COLO829 (cell line): ENCODE measurements around the gene UBE2O.

ENCODE experiments used
- DNase-seq: peaks from one replicate; pipeline ENCODE4 v3.0.0; 2012; ENCODE audit warnings: low spot score

Gene UBE2O

GRCh38 chr17:76388966-76389888 lies 63.7 kb downstream of the UBE2O start:
- DNase-seq: no peak

DNA sequence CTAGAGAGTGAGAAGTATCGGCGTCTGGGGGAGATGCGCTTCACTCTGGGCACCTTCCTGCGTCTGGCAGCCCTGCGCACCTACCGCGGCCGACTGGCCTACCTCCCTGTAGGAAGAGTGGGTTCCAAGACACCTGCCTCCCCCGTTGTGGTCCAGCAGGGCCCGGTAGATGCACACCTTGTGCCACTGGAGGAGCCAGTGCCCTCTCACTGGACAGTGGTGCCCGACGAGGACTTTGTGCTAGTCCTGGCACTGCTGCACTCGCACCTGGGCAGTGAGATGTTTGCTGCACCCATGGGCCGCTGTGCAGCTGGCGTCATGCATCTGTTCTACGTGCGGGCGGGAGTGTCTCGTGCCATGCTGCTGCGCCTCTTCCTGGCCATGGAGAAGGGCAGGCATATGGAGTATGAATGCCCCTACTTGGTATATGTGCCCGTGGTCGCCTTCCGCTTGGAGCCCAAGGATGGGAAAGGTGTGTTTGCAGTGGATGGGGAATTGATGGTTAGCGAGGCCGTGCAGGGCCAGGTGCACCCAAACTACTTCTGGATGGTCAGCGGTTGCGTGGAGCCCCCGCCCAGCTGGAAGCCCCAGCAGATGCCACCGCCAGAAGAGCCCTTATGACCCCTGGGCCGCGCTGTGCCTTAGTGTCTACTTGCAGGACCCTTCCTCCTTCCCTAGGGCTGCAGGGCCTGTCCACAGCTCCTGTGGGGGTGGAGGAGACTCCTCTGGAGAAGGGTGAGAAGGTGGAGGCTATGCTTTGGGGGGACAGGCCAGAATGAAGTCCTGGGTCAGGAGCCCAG lies 65.8 kb downstream of the UBE2O start:
- DNase-seq: no peak

DNA sequence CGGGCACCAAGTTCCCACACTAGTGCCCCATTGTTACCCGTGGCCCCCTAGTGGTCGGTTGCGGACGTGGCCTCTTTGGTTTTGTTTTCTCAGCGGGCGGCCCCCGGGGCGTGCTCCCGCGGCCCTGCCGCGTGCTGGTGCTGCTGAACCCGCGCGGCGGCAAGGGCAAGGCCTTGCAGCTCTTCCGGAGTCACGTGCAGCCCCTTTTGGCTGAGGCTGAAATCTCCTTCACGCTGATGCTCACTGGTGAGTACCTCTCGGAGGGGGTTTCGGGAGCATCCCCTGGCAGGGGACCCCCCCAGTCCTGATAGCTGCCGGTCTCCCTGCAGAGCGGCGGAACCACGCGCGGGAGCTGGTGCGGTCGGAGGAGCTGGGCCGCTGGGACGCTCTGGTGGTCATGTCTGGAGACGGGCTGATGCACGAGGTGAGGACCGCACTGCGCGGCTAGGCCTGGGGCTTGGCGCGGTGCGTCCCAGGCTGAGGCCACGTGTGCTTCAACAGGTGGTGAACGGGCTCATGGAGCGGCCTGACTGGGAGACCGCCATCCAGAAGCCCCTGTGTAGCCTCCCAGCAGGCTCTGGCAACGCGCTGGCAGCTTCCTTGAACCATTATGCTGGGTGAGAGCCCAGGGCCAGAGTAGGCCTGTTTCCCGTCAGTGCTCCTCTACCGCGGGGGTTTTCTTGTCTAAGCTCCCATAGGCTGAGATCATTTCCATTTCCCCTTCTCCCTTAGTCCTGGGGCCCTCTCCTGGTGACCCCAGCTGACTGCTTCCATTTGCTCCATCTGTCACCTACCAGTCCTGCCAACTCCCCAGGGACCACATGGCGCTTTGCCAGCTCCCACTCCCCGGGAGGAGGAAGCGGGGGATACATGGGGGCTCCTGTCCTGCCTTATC lies 66.8 kb downstream of the UBE2O start:
- peak; percentile 82 for DNase-seq

DNA sequence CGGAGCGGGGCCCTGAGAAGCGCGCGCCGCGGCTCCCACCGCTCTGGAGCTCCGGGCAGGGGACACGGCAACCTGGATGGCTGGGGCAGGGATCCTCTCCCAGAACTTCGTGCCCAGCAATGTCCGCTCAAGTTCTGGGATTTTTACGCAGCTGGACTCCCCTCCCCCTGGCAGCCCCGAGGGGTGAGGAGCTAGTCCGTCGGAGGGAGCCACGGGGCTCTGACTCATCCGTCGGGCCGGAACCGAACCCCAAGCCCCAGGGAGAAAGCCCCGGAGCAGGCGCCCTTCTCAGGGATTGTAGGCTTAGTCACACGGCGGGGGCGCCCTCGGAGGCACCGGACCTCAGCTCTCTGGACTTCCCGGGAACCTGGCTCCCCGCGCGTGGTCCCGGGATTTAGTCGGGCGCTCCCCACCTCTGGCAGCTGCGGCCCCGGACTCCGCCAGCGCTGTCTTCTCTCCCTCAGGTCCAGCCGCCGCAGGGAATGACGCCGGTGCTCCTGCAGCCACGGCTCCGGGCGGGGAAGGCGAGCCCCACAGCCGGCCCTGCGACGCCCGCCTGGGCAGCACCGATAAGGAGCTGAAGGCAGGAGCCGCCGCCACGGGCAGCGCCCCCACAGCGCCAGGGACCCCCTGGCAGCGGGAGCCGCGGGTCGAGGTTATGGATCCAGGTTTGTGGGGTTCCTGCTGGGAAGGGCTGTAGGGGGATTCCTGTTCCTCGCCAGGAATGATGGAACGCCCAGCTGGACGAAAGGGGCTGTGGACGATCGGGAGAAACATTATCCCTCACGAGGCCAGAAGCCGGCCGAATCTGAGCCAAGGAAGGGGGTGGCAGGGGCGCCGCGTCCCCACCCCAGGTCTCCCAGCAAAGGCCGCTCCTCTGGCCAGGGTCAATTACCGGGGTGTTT lies 67.7 kb downstream of the UBE2O start:
- no peak for DNase-seq

- peak; percentile 80 for DNase-seq
Observed at GRCh38 chr17:76384222-76384986, 68.5 kb downstream of the UBE2O start, which contains the start of gene SPHK1. TSS of gene SPHK1 (plus strand) at chr17:76384609. CDS start at chr17:76385645, 1,036 bp downstream.

DNA sequence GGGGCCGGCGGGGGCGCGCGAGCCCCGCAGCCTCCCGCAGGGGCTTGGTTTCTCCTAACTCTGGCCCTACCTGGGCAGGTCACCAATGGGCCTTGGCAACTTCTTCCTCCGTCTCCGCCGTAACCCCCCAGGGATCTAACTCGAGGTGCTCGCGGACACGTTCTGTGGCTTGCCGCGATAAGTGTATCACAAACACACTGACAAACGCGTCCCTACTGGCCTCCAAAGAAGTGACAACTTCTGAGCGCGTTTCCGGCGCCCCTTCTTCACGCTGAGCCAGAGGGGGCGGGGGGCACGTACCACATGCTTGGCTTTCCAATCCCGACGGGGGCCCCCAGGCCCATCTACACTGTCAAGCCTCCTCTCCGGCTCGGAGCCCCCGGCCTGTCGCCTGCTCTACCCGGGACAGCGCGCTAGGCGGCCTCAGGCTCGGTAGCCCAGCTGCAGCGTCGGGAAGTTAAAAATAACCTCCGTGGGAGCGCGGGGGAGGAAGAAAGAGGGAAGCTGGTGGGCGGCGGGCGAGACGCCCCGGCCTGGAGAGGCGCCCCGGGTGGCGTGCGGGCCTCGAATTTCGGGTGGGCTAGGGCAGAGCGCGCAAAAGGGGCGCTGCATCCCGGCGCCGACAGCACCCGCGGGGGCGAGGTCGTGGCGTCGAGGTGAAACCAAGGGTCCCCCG lies 69.3 kb downstream of the UBE2O start:
- peak; percentile 54 for DNase-seq

DNA sequence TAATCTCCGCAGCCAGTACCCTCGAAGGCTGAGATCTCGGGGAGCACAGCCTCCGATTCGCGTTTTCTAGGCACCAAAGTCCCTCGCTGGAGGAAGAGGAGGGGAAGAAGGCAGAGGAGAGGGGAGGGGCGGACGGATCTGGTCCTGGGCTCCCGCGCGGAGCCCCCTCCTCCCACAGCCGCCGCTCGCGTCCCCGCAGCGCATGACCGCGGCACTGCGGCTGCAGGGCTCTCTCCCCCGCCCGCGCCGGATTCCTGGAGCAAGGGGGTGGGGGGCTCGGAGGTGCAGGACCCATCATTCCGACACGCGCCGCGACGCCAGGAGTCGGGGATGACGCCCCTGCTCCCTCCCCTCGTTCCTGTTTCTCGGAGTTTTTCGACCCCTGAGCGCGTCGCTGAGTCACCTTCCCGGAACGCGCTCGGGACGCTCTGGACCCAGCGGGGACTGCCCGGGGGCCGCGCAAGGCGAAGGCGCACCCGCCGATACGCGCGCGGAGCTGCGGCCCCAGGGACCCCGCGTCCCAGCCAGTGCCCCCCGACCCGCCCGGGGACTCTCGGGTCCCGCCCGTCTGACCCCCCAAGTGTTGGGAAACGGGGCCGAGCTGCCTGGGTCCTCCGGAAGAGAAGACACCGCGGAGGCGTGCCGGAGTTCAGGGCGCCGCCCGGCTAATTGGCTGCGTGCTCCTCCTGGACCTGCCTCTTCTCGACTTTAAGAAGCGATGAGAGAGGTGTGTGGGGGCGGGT lies 70.0 kb downstream of the UBE2O start:
- peak; percentile 37 for DNase-seq

- peak; percentile 52 for DNase-seq
Observed at GRCh38 chr17:76382351-76382802, 70.6 kb downstream of the UBE2O start.

- no peak for DNase-seq
Observed at GRCh38 chr17:76381633-76382350, 71.2 kb downstream of the UBE2O start.

DNA sequence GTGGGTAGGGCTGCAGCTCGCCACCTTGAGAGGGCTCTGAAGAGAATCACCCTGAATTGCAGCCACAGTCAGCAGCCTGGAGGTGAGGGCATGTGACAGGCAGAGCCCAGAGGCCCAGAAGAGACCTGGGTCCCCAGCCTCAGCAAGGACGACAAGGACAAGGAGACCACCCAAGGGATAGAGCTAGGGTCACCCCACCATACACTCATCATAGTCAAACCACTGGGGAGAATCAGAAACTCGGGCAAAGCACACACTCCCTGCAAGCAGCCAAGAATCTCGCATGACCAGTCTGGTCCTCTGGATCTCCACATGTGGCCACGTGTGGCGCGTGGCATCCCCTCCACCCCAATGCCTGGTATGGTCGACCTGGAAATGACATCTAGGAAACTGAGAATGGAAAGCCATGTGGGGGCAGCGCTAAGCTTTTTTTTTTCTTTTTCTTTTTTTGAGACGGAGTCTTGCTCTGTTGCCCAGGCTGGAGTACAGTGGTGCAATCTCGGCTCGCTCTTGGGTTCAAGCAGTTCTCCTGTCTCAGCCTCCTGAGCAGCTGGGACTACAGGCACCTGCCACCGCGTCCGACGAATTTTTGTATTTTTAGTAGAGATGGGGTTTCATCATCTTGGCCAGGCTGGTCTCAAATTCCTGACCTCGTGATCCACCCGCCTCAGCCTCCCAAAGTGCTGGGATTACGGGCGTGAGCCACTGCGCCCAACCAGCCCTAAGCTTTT lies 73.1 kb downstream of the UBE2O start:
- no peak for DNase-seq

GRCh38 chr17:76379275-76379641 lies 73.7 kb downstream of the UBE2O start:
- no peak for DNase-seq

DNA sequence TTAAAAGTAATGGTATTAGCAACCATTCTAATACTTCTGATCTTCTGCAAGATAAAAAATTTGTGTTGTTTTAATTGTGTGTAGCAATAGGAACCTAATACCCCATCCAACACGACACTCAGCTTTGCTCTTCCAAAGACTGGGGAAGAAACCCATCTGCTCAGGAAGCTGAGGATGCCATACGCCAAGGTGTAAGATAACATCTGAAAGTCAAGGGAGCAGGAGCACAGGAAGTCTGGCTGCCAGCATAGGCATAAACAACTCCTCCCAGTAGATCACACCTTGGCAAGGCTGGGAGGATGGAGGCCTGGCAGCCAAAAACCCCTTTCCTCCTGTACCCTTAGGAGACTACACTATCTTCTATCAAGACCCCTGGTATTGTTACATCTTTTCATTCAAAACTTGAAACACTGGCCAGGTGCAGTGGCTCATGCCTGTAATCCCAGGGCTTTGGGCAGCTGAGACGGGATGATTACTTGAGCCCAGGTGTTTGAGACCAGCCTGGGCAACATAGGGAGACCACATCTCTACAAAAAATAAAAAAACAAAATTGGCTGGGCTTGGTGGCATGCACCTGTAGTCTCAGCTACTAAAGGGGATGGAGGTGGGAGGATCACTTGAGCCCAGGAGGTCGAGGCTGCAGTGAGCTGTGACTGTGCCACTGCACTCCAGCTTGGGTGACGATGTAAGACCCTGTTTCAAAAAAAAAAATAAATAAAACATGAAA lies 74.2 kb downstream of the UBE2O start:
- DNase-seq: no peak

DNA sequence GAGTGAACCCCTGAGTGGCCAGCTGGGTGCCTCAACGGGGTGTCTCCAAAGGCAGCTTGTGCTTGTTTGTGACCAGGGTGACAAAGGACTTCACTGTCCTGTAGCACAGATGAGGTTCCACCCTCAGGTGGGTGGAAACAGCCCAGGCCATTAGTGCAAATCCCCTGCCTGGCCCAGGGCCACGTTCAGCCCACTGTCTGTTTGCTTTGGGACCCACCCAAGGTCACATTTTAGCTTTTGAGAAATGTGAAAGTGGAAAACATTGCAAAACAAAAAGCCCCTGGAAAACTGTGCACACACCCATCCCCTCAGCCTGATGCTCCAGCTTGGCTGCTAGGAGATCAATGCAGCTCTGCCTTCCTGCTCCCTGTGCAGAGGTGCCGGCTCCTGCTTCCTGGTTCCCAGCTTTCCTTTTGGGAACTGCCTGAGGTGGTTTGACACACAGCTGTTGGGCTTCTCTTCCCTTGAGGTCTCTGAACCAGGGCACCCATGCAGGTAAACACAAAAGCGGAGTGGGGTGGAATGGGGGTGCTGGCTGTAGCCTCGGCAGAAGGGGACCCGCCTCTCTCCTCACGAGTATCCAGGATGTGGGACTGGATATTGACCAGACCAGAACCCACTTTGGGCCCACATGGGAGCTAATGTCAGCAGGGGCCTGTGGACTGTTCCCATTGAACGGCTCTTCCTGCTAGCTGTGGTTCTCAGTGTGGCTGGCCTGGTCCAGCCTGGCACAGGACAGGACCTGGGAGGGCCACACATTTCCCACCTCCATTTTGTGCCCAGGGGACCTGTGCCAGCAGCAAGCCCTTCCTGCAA lies 76.4 kb downstream of the UBE2O start:
- DNase-seq: no peak

- DNase-seq: no peak
Observed at GRCh38 chr17:76371656-76372628, 81.0 kb downstream of the UBE2O start.
